C4-2B (cell line): ENCODE data around the gene COL9A3.

Source experiments
- H3K27ac ChIP-seq: fragments of 450-650 bp; 2 replicates; pipeline ENCODE4 v1.5.1; 2017
- CTCF ChIP-seq: fragments of 450-650 bp; conservative IDR thresholded peaks from 2 replicates; pipeline ENCODE4 v1.5.1; 2017; ENCODE audit warnings: mild to moderate bottlenecking
- ZFX ChIP-seq: fragments of 450-650 bp; IDR thresholded peaks from 2 replicates; pipeline ENCODE4 v1.6.1; 2017

The COL9A3 gene

GRCh38 chr20:62799459-62799858 lies 17.4 kb upstream of the COL9A3 start:
- no peak for TF ChIP-seq CTCF
- TF ChIP-seq ZFX: no peak
- no peak overlapping the region for H3K27ac ChIP-seq

GRCh38 chr20:62799873-62800272 lies 17.0 kb upstream of the COL9A3 start:
- TF ChIP-seq ZFX (no peak), CTCF (no peak)
- H3K27ac ChIP-seq: no peak overlapping the region

- TF ChIP-seq CTCF (no peak), ZFX (no peak)
- H3K27ac ChIP-seq: no peak overlapping the region
Measured at GRCh38 chr20:62800314-62801259, 16.3 kb upstream of the COL9A3 start.

GRCh38 chr20:62801284-62802010 lies 15.4 kb upstream of the COL9A3 start:
- no peak overlapping the region for H3K27ac ChIP-seq
- TF ChIP-seq CTCF: no peak
- no peak for TF ChIP-seq ZFX

GRCh38 chr20:62802026-62802712 lies 14.7 kb upstream of the COL9A3 start:
- no peak overlapping the region for H3K27ac ChIP-seq
- TF ChIP-seq CTCF (no peak), ZFX (no peak)

- H3K27ac ChIP-seq: peak overlapping the region; percentile 84; the same call in 1 of the 2 replicates
- no peak for TF ChIP-seq ZFX
- TF ChIP-seq CTCF: no peak
Measured at GRCh38 chr20:62804021-62804626, 12.7 kb upstream of the COL9A3 start.
